Liver (tissue), 9 donors: Measurements from ENCODE around the gene PLCB1. TPM values are rescaled to one million over a fixed set of nuclear protein-coding genes. Genes with fewer than 3 reads are reported as not detected.

Experiments used
- DNase-seq: peaks from one replicate; pipeline ENCODE4 v3.0.0-alpha.2; 2017; ENCODE audit warnings: low spot score
- H3K27ac ChIP-seq, 2 donors: one replicate each; pipeline ENCODE4 v1.7.0; 2013; ENCODE audit warnings: inconsistent platforms in 2 of 2, low read length in 2 of 2, control low read depth in 1 of 2, low read depth in 1 of 2, mild to moderate bottlenecking in 1 of 2
- H3K27me3 ChIP-seq, 4 donors: one replicate each; pipeline versions ENCODE4 v1.6.1 to v1.7.0; 2013; ENCODE audit warnings: low read length in 3 of 4, inconsistent platforms in 1 of 4, mild to moderate bottlenecking in 1 of 4, moderate library complexity in 1 of 4; ENCODE audit not compliant: control insufficient read depth in 4 of 4, insufficient read depth in 4 of 4
- H3K36me3 ChIP-seq, 4 donors: one replicate each; pipeline versions ENCODE4 v1.6.1 to v1.7.0; 2013; ENCODE audit warnings: low read length in 3 of 4, mild to moderate bottlenecking in 3 of 4, low read depth in 1 of 4, moderate library complexity in 1 of 4; ENCODE audit not compliant: control insufficient read depth in 4 of 4, insufficient read depth in 3 of 4
- H3K4me1 ChIP-seq, 4 donors: one replicate each; pipeline versions ENCODE4 v1.6.1 to v1.7.0; 2013; ENCODE audit warnings: low read length in 3 of 4, mild to moderate bottlenecking in 3 of 4, moderate library complexity in 1 of 4; ENCODE audit not compliant: control insufficient read depth in 4 of 4, insufficient read depth in 4 of 4
- H3K4me3 ChIP-seq, 3 donors: one replicate each; pipeline versions ENCODE4 v1.6.1 to v1.7.0; 2013; ENCODE audit warnings: low read length in 3 of 3, control low read depth in 1 of 3, low read depth in 1 of 3, mild to moderate bottlenecking in 1 of 3
- H3K9ac ChIP-seq, 2 donors: one replicate each; pipeline ENCODE4 v1.7.0; 2013; ENCODE audit warnings: low read length in 2 of 2, mild to moderate bottlenecking in 2 of 2, moderate library complexity in 2 of 2, control low read depth in 1 of 2, low read depth in 1 of 2
- H3K9me3 ChIP-seq, 4 donors: one replicate each; pipeline versions ENCODE4 v1.6.1 to v1.7.0; 2013; ENCODE audit warnings: low read length in 3 of 4; ENCODE audit not compliant: control insufficient read depth in 4 of 4
- EGR1 ChIP-seq, 2 donors: IDR thresholded peaks; 2 replicates each; pipeline ENCODE4 v1.6.1; 2016 to 2018; ENCODE audit warnings: antibody characterized with exemption in 2 of 2, low read depth in 2 of 2
- FOXA1 ChIP-seq: IDR thresholded peaks from 2 replicates; pipeline ENCODE4 v1.6.1; 2016; ENCODE audit warnings: antibody characterized with exemption
- FOXA2 ChIP-seq: IDR thresholded peaks from 2 replicates; pipeline ENCODE4 v1.6.1; 2016; ENCODE audit warnings: antibody characterized with exemption
- GABPA ChIP-seq, 2 donors: IDR thresholded peaks in 1 of 2; conservative IDR thresholded peaks in 1 of 2; 2 replicates each; pipeline ENCODE4 v1.6.1; 2016; ENCODE audit warnings: antibody characterized with exemption in 2 of 2, mild to moderate bottlenecking in 1 of 2, moderate library complexity in 1 of 2
- HNF4A ChIP-seq, 2 donors: conservative IDR thresholded peaks; 2 replicates each; pipeline ENCODE4 v1.6.1; 2016; ENCODE audit warnings: antibody characterized with exemption in 2 of 2, mild to moderate bottlenecking in 2 of 2
- HNF4G ChIP-seq: IDR thresholded peaks from 2 replicates; pipeline ENCODE4 v1.6.1; 2016; ENCODE audit warnings: antibody characterized with exemption
- JUND ChIP-seq, 2 donors: IDR thresholded peaks; 2 replicates each; pipeline ENCODE4 v1.6.1; 2016; ENCODE audit warnings: antibody characterized with exemption in 2 of 2
- NR2F2 ChIP-seq: IDR thresholded peaks from 2 replicates; pipeline ENCODE4 v1.6.1; 2016; ENCODE audit warnings: antibody characterized with exemption
- RAD21 ChIP-seq, 2 donors: IDR thresholded peaks; 2 replicates each; pipeline ENCODE4 v1.6.1; 2016; ENCODE audit warnings: antibody characterized with exemption in 2 of 2, mild to moderate bottlenecking in 2 of 2
- RXRA ChIP-seq, 2 donors: IDR thresholded peaks; 2 replicates each; pipeline ENCODE4 v1.6.1; 2017 to 2018; ENCODE audit warnings: antibody characterized with exemption in 2 of 2, mild to moderate bottlenecking in 1 of 2
- SP1 ChIP-seq: IDR thresholded peaks from 2 replicates; pipeline ENCODE4 v1.6.1; 2018; ENCODE audit warnings: antibody characterized with exemption, mild to moderate bottlenecking
- TAF1 ChIP-seq: conservative IDR thresholded peaks from 2 replicates; pipeline ENCODE4 v1.6.1; 2016; ENCODE audit warnings: antibody characterized with exemption, mild to moderate bottlenecking
- YY1 ChIP-seq: IDR thresholded peaks from 2 replicates; pipeline ENCODE4 v1.6.1; 2016; ENCODE audit warnings: antibody characterized with exemption, mild to moderate bottlenecking
- whole genome bisulfite sequencing: extraction: QIAGEN DNeasy Blood & Tissue Kit; methylation state at CpG from one replicate; pipeline ENCODE4 v1.1.7; 2013; 5-methylcytosine and 5-hydroxymethylcytosine counted together
- polyA plus RNA-seq, 2 donors: library from polyadenylated mRNA; stranded (reverse) in 1 of 2; unstranded in 1 of 2; fragments of 200-250 nt in 1 of 2; fragments of >200 nt in 1 of 2; fragmentation: Nextera tagmentation in 1 of 2; extraction: Ambion mirVana in 1 of 2; gene quantifications; one replicate each; pipeline versions ENCODE4 v1.2.1 to v1.2.3, GENCODE V29; 2013 to 2015
- total RNA-seq, 2 donors: library from RNA; depleted of rRNA; stranded (reverse); fragments of >200 nt; gene quantifications; one replicate each; pipeline ENCODE4 v1.2.3, GENCODE V29; 2014
- TF ChIP-seq, protein P1 (sequence below): fragments of 150-350 bp; IDR thresholded peaks from 2 replicates; pipeline ENCODE4 v1.5.1; 2017; ENCODE audit warnings: improper control_type of control experiment, low read depth, low read length; ENCODE audit not compliant: missing input control
- TF ChIP-seq, protein P2 (sequence below): IDR thresholded peaks from 2 replicates; pipeline ENCODE4 v1.6.1; 2016; ENCODE audit warnings: antibody characterized with exemption
- TF ChIP-seq, protein P3 (sequence below): IDR thresholded peaks from 2 replicates; pipeline ENCODE4 v1.6.1; 2016; ENCODE audit warnings: antibody characterized with exemption
- TF ChIP-seq, protein P4 (sequence below): IDR thresholded peaks from 2 replicates; pipeline ENCODE4 v1.6.1; 2016; ENCODE audit warnings: antibody characterized with exemption, mild to moderate bottlenecking
- TF ChIP-seq, protein P5 (sequence below): IDR thresholded peaks from 2 replicates; pipeline ENCODE4 v1.6.1; 2016; ENCODE audit warnings: antibody characterized with exemption
- donor health status: healthy.
- donor health status: healthy.
- donor health status: healthy.
- donor health status: healthy.
- donor health status: healthy.

PLCB1 gene
- total and polyA plus RNA-seq, 4 donors = 3.7 to 13.5 (median 5.9) TPM

DNA sequence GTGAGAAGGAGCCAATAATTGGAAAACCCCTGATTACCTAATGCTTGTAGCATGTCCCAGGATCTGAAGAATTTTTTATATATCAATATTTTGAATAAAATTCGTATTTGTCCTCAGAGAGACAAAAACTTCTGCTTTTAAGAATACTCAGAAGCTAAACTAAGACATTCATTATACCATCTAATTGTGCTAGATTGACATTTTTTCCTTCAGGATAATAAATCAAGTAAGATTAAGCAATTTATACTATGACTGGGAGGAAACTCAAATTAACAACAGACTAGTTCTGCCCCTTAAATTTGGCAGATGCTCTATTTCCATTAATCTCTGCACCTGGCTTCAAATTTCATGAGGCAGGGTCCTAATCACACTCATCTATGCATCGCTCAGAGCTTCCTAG, 291.4 kb downstream of the PLCB1 start:
- 87% methylated on average over 2 of the region's 2 CpGs for WGBS
- Histone ChIP-seq H3K4me1 (no peaks in the 10 kb centered on the region), H3K9me3 (no peaks in the 10 kb centered on the region), H3K27ac (no peak overlapping the region), H3K9ac (no peak overlapping the region), H3K36me3 (no peaks in the 10 kb centered on the region), H3K4me3 (no peak overlapping the region), H3K27me3 (no peaks in the 10 kb centered on the region)
- DNase-seq = no peak
- TF ChIP-seq TAF1 = no peak
- TF ChIP-seq FOXA1 = no peak
- no peak for TF ChIP-seq RAD21 (IDR thresholded peaks at IDR 0.05)
- TF ChIP-seq, protein P1, sequence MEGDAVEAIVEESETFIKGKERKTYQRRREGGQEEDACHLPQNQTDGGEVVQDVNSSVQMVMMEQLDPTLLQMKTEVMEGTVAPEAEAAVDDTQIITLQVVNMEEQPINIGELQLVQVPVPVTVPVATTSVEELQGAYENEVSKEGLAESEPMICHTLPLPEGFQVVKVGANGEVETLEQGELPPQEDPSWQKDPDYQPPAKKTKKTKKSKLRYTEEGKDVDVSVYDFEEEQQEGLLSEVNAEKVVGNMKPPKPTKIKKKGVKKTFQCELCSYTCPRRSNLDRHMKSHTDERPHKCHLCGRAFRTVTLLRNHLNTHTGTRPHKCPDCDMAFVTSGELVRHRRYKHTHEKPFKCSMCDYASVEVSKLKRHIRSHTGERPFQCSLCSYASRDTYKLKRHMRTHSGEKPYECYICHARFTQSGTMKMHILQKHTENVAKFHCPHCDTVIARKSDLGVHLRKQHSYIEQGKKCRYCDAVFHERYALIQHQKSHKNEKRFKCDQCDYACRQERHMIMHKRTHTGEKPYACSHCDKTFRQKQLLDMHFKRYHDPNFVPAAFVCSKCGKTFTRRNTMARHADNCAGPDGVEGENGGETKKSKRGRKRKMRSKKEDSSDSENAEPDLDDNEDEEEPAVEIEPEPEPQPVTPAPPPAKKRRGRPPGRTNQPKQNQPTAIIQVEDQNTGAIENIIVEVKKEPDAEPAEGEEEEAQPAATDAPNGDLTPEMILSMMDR = no peak
- TF ChIP-seq, protein P2, sequence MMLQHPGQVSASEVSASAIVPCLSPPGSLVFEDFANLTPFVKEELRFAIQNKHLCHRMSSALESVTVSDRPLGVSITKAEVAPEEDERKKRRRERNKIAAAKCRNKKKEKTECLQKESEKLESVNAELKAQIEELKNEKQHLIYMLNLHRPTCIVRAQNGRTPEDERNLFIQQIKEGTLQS = no peak
- TF ChIP-seq, protein P3, sequence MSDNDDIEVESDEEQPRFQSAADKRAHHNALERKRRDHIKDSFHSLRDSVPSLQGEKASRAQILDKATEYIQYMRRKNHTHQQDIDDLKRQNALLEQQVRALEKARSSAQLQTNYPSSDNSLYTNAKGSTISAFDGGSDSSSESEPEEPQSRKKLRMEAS = no peak

DNA sequence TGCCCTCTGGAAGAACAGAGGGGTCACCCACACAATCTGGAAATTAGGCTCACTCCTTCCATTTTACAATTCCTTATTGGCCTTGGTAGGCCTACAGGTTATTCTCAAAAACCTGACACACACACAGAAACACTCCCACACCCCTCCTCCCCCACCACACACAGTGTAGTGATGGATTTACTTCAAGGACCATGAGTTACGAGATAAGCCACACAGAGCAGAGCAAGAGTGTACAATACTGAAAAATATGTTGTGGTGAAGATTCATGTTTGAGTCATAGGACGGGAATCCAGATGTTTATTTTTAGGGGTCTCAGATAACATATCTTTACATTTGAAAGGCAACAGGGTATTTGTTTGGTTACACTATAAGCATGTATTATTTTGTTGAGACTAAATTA, 291.9 kb downstream of the PLCB1 start:
- Histone ChIP-seq H3K9me3 (no peaks in the 10 kb centered on the region), H3K36me3 (no peaks in the 10 kb centered on the region), H3K9ac (no peak overlapping the region), H3K27ac (no peak overlapping the region), H3K4me1 (no peaks in the 10 kb centered on the region), H3K4me3 (no peak overlapping the region), H3K27me3 (no peaks in the 10 kb centered on the region)
- DNase-seq = no peak
- TF ChIP-seq RXRA (IDR thresholded peaks at IDR 0.05) = no peak
- no peak for TF ChIP-seq YY1
- TF ChIP-seq NR2F2 = no peak
- no peak for TF ChIP-seq HNF4G
- no peak for TF ChIP-seq GABPA (IDR thresholded peaks at IDR 0.05 in 1 of 2, conservative IDR thresholded peaks at IDR 0.05 in 1 of 2)
- TF ChIP-seq SP1 = no peak
- TF ChIP-seq FOXA2 = no peak
- TF ChIP-seq, protein P1 = no peak
- TF ChIP-seq, protein P3 = no peak
- TF ChIP-seq, protein P2 = no peak
- TF ChIP-seq JUND (IDR thresholded peaks at IDR 0.05) = no peak
- TF ChIP-seq FOXA1 = no peak
- TF ChIP-seq RAD21 (IDR thresholded peaks at IDR 0.05) = no peak
- TF ChIP-seq EGR1 (IDR thresholded peaks at IDR 0.05; ENCODE audit: low read depth in 2 of 2) = no peak
- no peak for TF ChIP-seq HNF4A (conservative IDR thresholded peaks at IDR 0.05)
- TF ChIP-seq, protein P4, sequence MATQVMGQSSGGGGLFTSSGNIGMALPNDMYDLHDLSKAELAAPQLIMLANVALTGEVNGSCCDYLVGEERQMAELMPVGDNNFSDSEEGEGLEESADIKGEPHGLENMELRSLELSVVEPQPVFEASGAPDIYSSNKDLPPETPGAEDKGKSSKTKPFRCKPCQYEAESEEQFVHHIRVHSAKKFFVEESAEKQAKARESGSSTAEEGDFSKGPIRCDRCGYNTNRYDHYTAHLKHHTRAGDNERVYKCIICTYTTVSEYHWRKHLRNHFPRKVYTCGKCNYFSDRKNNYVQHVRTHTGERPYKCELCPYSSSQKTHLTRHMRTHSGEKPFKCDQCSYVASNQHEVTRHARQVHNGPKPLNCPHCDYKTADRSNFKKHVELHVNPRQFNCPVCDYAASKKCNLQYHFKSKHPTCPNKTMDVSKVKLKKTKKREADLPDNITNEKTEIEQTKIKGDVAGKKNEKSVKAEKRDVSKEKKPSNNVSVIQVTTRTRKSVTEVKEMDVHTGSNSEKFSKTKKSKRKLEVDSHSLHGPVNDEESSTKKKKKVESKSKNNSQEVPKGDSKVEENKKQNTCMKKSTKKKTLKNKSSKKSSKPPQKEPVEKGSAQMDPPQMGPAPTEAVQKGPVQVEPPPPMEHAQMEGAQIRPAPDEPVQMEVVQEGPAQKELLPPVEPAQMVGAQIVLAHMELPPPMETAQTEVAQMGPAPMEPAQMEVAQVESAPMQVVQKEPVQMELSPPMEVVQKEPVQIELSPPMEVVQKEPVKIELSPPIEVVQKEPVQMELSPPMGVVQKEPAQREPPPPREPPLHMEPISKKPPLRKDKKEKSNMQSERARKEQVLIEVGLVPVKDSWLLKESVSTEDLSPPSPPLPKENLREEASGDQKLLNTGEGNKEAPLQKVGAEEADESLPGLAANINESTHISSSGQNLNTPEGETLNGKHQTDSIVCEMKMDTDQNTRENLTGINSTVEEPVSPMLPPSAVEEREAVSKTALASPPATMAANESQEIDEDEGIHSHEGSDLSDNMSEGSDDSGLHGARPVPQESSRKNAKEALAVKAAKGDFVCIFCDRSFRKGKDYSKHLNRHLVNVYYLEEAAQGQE = no peak
- TF ChIP-seq, protein P5, sequence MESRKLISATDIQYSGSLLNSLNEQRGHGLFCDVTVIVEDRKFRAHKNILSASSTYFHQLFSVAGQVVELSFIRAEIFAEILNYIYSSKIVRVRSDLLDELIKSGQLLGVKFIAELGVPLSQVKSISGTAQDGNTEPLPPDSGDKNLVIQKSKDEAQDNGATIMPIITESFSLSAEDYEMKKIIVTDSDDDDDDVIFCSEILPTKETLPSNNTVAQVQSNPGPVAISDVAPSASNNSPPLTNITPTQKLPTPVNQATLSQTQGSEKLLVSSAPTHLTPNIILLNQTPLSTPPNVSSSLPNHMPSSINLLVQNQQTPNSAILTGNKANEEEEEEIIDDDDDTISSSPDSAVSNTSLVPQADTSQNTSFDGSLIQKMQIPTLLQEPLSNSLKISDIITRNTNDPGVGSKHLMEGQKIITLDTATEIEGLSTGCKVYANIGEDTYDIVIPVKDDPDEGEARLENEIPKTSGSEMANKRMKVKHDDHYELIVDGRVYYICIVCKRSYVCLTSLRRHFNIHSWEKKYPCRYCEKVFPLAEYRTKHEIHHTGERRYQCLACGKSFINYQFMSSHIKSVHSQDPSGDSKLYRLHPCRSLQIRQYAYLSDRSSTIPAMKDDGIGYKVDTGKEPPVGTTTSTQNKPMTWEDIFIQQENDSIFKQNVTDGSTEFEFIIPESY = no peak
- 91% methylated on average over 2 of the region's 2 CpGs for WGBS
